ENCODE data around the gene RTF2. TPM values are rescaled to one million over a fixed set of nuclear protein-coding genes. Genes with fewer than 3 reads are reported as not detected.

RTF2 gene
- total and polyA plus RNA-seq, 2 of the 4 experiments (the other 2 are of a cell fraction): 102 to 109 TPM

GRCh38 chr20:56511926-56512325 lies 43.5 kb downstream of the RTF2 start:
- Histone ChIP-seq H4K5ac (ENCODE audit: low read depth, low read length) (no peak overlapping the region), H2BK120ac (ENCODE audit: low read depth, low read length) (no peak overlapping the region), H3K9me3 (ENCODE audit: control insufficient read depth, insufficient read depth, low read length) (no peaks in the 10 kb centered on the region), H3K27ac (ENCODE audit: insufficient read depth, low read length) (no peak overlapping the region), H3K4me3 (ENCODE audit: insufficient read depth, low read depth, low read length) (no peak overlapping the region), H3K18ac (ENCODE audit: low read depth, low read length) (no peak overlapping the region), H3K9me1 (ENCODE audit: insufficient read depth, low read length) (peaks cover 9% of the 10 kb centered on the region; the same call in 1 of the 2 replicates), H3K56ac (ENCODE audit: extremely low read depth, insufficient read depth, low read length) (no peak overlapping the region), H3K4ac (ENCODE audit: low read depth, low read length) (no peak overlapping the region), H2BK20ac (ENCODE audit: low read depth, low read length) (no peak overlapping the region), H3K4me1 (ENCODE audit: control insufficient read depth, insufficient read depth, low read length) (peaks cover 2% of the 10 kb centered on the region; the same call in 1 of the 2 replicates), H2AFZ (replicated peaks; ENCODE audit: low read length, poor library complexity) (no peak overlapping the region), H4K8ac (ENCODE audit: low read depth in 2 of 2, low read length in 2 of 2) (no peak overlapping the region), H3K4me2 (ENCODE audit: low read depth, low read length) (no peak overlapping the region), H3K27me3 (ENCODE audit: control insufficient read depth, insufficient read depth, low read length) (no peaks in the 10 kb centered on the region), H3K23ac (ENCODE audit: low read depth, low read length) (no peak overlapping the region), H4K91ac (ENCODE audit: insufficient read depth, low read depth, low read length) (no peak overlapping the region), H2BK15ac (ENCODE audit: low read depth, low read length) (no peak overlapping the region), H2AK5ac (ENCODE audit: low read depth, low read length) (no peak overlapping the region), H3K9ac (ENCODE audit: low read depth, low read length) (no peak overlapping the region), H2BK5ac (ENCODE audit: low read depth, low read length, poor library complexity, severe bottlenecking) (peak overlapping the region; percentile 9), H3K79me1 (ENCODE audit: low read depth in 1 of 2, low read length in 2 of 2) (peaks cover 12 to 36% of the 10 kb centered on the region in 2 experiments; a peak in 3 of 4 replicates), H4K20me1 (ENCODE audit: insufficient read depth, low read length) (peaks cover 4% of the 10 kb centered on the region; the same call in 1 of the 2 replicates), H2AK9ac (replicated peaks; ENCODE audit: low read depth, low read length, poor library complexity) (no peak overlapping the region), H3K36me3 (ENCODE audit: control insufficient read depth, insufficient read depth, low read length) (peaks cover 17% of the 10 kb centered on the region), H3K14ac (replicated peaks; ENCODE audit: low read depth, low read length) (no peak overlapping the region)
- no peak for ATAC-seq (ENCODE audit: low read depth)
- no peak for DNase-seq
- dilution Hi-C loops (cut with HindIII; ENCODE audit: low sequenced_read_pairs, unreplicated experiment) (no loop called here), intact Hi-C loops (cut with micrococcal nuclease) (loop anchor here (5.0 kb wide), 1 partner anchor 1935 kb away; no protein-coding TSS in a partner anchor), in situ Hi-C loops (cut with MboI; ENCODE audit: low sequenced_read_pairs) (no loop called here)
- TF ChIP-seq POLR2A (IDR thresholded peaks at IDR 0.05; ENCODE audit: low read depth, low read length): no peak
- no peak for TF ChIP-seq CEBPB (IDR thresholded peaks at IDR 0.05; ENCODE audit: low read depth, low read length)
- TF ChIP-seq FOS (IDR thresholded peaks at IDR 0.05; ENCODE audit: low read depth, low read length): no peak
- TF ChIP-seq SMC3 (IDR thresholded peaks at IDR 0.05; ENCODE audit: low read depth, low read length): no peak
- no peak for TF ChIP-seq CHD1 (IDR thresholded peaks at IDR 0.05; ENCODE audit: low read depth, low read length)
- no peak for TF ChIP-seq BHLHE40 (IDR thresholded peaks at IDR 0.05; ENCODE audit: low read depth, low read length)
- no peak for TF ChIP-seq ELK1 (IDR thresholded peaks at IDR 0.05; ENCODE audit: borderline replicate concordance, low read depth, low read length)
- no peak for TF ChIP-seq MAZ (IDR thresholded peaks at IDR 0.05; ENCODE audit: borderline replicate concordance, low read depth, low read length)
- TF ChIP-seq USF2 (IDR thresholded peaks at IDR 0.05; ENCODE audit: low read depth, low read length): no peak
- no peak for TF ChIP-seq MXI1 (IDR thresholded peaks at IDR 0.05; ENCODE audit: borderline replicate concordance, low read depth, low read length)
- no peak for TF ChIP-seq CTCF (conservative IDR thresholded peaks at IDR 0.05; ENCODE audit: low read depth, low read length)
- no TSS peak for BruUV-seq (replicated peaks)
- 98% methylated on average over 10 of the region's 10 CpGs; no CpG with 5 or more reads in 1 of the 2 experiments for WGBS, 2 experiments (ENCODE audit: extremely low coverage in 2 of 2, insufficient read length in 1 of 2)
- CTCF ChIA-PET: interaction anchor here (0.5 kb wide), 1 partner anchor 18 kb away, joined by 4 read pairs; no protein-coding TSS in a partner anchor
- POLR2A ChIA-PET (ENCODE audit: unreplicated experiment): no interaction called here
